ENCODE measurements around the gene MMP28. TPM values are rescaled to one million over a fixed set of nuclear protein-coding genes. Genes with fewer than 3 reads are reported as not detected.

The MMP28 gene
- total RNA-seq, 1 donor from 2014 or later: 8.6 TPM

DNA sequence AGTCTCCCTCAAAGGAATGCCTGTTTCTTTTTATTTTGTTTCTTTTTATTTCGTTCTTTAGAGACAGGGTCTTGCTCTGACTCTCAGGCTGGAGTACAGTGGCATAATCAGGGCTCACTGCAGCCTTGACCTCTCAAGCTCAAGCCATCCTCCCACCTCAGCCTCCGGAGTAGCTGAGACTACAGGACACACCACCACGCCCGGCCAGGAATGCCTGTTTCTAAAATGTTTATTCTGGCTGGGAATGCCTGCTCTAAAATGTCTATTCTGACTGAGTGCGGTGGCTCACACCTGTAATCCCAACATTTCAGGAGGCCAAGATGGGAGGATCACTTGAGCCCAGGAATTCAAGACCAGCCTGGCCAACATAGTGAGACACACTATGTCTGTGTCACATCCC is 2.5 kb upstream of the MMP28 start:
- Mint-ChIP-seq H3K9me3 (ENCODE audit: low read depth) (no peaks in the 10 kb centered on the region), H3K4me1 (ENCODE audit: low read depth) (peaks cover 55% of the 10 kb centered on the region), H3K27me3 (ENCODE audit: low read depth) (peaks cover 1% of the 10 kb centered on the region), H3K36me3 (ENCODE audit: low read depth) (no peaks in the 10 kb centered on the region), H3K27ac (ENCODE audit: unreplicated experiment) (no peak overlapping the region), H3K4me3 (ENCODE audit: unreplicated experiment) (no peak overlapping the region)
- TF ChIP-seq, protein P1, sequence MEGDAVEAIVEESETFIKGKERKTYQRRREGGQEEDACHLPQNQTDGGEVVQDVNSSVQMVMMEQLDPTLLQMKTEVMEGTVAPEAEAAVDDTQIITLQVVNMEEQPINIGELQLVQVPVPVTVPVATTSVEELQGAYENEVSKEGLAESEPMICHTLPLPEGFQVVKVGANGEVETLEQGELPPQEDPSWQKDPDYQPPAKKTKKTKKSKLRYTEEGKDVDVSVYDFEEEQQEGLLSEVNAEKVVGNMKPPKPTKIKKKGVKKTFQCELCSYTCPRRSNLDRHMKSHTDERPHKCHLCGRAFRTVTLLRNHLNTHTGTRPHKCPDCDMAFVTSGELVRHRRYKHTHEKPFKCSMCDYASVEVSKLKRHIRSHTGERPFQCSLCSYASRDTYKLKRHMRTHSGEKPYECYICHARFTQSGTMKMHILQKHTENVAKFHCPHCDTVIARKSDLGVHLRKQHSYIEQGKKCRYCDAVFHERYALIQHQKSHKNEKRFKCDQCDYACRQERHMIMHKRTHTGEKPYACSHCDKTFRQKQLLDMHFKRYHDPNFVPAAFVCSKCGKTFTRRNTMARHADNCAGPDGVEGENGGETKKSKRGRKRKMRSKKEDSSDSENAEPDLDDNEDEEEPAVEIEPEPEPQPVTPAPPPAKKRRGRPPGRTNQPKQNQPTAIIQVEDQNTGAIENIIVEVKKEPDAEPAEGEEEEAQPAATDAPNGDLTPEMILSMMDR (IDR thresholded peaks at IDR 0.05): no peak
- no peak for DNase-seq (ENCODE audit: low spot score)

DNA sequence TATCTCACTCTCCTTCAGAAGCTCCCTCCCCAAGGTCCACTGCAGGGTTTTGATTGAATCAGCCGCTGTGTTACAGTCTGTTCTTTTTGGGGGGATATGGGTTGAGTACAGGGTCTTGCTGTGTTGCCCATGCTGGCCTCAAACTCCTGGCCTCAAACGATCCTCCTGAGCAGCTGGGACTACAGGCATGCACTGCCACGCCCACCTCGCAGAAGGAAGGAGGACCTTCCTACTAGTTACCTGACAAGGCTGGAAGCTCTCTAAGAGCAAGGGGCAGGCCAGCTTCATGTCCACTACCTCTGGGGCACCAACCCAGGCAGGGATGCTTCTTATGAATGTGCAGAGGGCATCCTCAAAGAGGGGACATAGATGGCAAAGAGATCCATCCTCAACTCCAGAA is 1.9 kb upstream of the MMP28 start:
- peaks cover 60% of the 10 kb centered on the region for H3K4me1 Mint-ChIP-seq (ENCODE audit: low read depth)

DNA sequence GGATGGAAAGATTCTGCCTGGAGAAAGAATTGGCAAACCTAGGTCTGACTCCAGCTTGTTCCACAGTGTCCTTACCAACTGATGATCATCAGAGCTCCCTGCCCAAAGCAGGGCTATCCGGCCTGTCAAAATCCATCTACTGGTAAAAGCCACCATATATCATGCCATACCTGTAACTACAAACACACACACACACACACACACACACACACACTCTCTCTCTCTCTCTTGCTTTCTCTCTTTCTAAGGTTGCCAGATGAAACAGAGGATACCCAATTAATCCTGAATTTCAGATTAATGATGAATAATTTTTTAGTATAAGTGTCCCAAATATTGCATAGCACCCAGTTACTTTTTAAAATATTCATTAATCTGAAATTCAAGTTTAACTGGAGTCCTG is 1.5 kb upstream of the MMP28 start:
- TF ChIP-seq, protein P1 (IDR thresholded peaks at IDR 0.05): no peak
- no peak overlapping the region for H3K4me3 Mint-ChIP-seq (ENCODE audit: unreplicated experiment)
- H3K27me3 Mint-ChIP-seq (ENCODE audit: low read depth): peaks cover 1% of the 10 kb centered on the region
- H3K36me3 Mint-ChIP-seq (ENCODE audit: low read depth): no peaks in the 10 kb centered on the region
- DNase-seq (ENCODE audit: low spot score): no peak
- no peak overlapping the region for H3K27ac Mint-ChIP-seq (ENCODE audit: unreplicated experiment)
- H3K9me3 Mint-ChIP-seq (ENCODE audit: low read depth): no peaks in the 10 kb centered on the region
- peaks cover 64% of the 10 kb centered on the region for H3K4me1 Mint-ChIP-seq (ENCODE audit: low read depth)

More for the DNA sequence above, 1.9 kb upstream of the MMP28 start:
- H3K27me3 Mint-ChIP-seq (ENCODE audit: low read depth): peaks cover 1% of the 10 kb centered on the region
- no peak for DNase-seq (ENCODE audit: low spot score)
- no peaks in the 10 kb centered on the region for H3K9me3 Mint-ChIP-seq (ENCODE audit: low read depth)
- TF ChIP-seq, protein P1 (IDR thresholded peaks at IDR 0.05): no peak
- H3K27ac Mint-ChIP-seq (ENCODE audit: unreplicated experiment): no peak overlapping the region
- H3K36me3 Mint-ChIP-seq (ENCODE audit: low read depth): no peaks in the 10 kb centered on the region
- H3K4me3 Mint-ChIP-seq (ENCODE audit: unreplicated experiment): no peak overlapping the region

DNA sequence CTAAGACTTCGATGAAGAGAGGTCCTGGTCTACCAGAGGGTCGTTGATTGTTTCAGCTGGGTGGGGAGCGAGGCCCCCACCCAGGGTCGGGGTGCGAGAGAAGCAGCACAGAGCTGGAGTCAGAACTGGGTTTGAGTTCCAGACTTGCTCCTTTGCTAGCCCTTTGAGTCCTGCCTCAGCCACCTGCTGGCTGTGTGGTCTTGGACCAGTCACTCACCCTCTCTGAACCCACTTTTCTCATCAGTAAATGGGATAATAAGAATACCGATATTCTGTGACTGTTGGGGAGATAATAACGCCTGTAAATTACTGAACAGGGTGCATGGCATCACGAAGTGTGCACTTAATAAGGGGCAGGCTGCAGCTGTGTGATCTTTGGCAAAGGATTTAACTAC is 427 bp upstream of the MMP28 start:
- no peaks in the 10 kb centered on the region for H3K36me3 Mint-ChIP-seq (ENCODE audit: low read depth)
- peaks cover 1% of the 10 kb centered on the region for H3K27me3 Mint-ChIP-seq (ENCODE audit: low read depth)
- peak overlapping the region; percentile 64 for H3K4me3 Mint-ChIP-seq (ENCODE audit: unreplicated experiment)
- H3K27ac Mint-ChIP-seq (ENCODE audit: unreplicated experiment): peak overlapping the region; percentile 54
- TF ChIP-seq, protein P1 (IDR thresholded peaks at IDR 0.05): no peak
- no peak for DNase-seq (ENCODE audit: low spot score)
- peaks cover 59% of the 10 kb centered on the region for H3K4me1 Mint-ChIP-seq (ENCODE audit: low read depth)
- no peaks in the 10 kb centered on the region for H3K9me3 Mint-ChIP-seq (ENCODE audit: low read depth)

DNA sequence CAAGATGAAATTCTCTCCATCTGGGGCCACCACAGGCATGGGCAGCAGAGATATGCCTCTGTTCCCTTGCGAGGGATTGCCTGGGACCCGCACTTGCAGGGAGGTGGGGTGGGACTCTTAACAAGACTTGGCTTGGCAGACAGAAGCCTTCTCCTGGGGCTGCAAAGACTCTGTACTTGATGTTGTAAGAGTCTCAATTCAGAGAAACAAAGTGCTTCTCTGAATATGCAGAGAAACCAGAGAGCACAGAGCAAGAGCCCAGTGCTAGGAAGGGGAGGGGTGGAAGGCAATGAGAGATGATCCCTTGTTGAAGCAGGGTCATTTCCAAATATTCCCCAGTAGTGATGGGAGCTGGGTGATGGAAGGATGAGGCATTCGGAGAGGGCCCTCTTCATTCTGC is 2.2 kb downstream of the MMP28 start:
- H3K36me3 Mint-ChIP-seq (ENCODE audit: low read depth): no peaks in the 10 kb centered on the region
- DNase-seq (ENCODE audit: low spot score): no peak
- peaks cover 50% of the 10 kb centered on the region for H3K4me1 Mint-ChIP-seq (ENCODE audit: low read depth)
- TF ChIP-seq, protein P1 (IDR thresholded peaks at IDR 0.05): no peak
- H3K9me3 Mint-ChIP-seq (ENCODE audit: low read depth): no peaks in the 10 kb centered on the region
- peaks cover 1% of the 10 kb centered on the region for H3K27me3 Mint-ChIP-seq (ENCODE audit: low read depth)
- H3K27ac Mint-ChIP-seq (ENCODE audit: unreplicated experiment): no peak overlapping the region
- no peak overlapping the region for H3K4me3 Mint-ChIP-seq (ENCODE audit: unreplicated experiment)
